HG03103 (cell line): ENCODE data around the gene DUOXA1.
"Not testable (repeated sequence)": the region's sequence is repeated elsewhere in the genome, so short reads cannot be mapped to it uniquely, and the experiment has no call there.

ENCODE experiments used
- ATAC-seq: cut with Tn5 transposase; IDR thresholded peaks from one replicate; pipeline ENCODE4 v1.9.1; 2021; ENCODE audit warnings: low read depth; ENCODE audit not compliant: unreplicated experiment

The DUOXA1 gene

GRCh38 chr15:45114751-45115085 is 15.0 kb downstream of the DUOXA1 start:
- no peak for ATAC-seq

DNA sequence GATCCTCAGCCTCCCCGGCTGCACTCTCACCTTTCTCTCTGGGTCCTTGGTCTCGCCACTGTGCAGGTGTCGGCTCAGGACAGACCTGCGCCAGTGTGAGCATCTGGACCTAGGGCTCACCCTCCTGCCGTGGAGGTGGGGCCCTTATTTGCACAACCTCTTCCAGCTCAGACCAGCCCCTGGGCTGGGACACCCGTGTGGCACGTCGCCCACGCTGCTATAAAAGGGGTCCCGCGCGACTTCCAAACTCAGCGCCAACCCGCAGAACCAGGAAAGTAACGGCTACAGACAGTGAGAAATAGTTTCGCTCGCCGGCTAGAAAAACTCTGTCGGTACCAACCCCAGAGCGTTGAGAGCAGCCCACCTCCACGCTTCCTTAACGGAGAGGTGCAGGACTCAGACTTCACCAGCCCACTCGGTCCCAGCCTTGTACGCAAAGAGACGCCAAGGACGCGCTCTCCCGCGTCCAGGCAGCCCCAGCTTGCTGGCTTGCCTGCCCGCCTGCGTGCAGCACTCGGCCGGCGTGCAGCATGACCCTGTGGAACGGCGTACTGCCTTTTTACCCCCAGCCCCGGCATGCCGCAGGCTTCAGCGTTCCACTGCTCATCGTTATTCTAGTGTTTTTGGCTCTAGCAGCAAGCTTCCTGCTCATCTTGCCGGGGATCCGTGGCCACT is 15.5 kb downstream of the DUOXA1 start, which contains the start of the genes DUOX2 and DUOXA2:
TSS of gene DUOX2 (minus strand) at position 97 of the 675 bp plus-strand sequence. CDS start 761 bp downstream, outside the sequence.
TSS of gene DUOXA2 (plus strand) at position 251 of the 675 bp plus-strand sequence. CDS start at position 531, 280 bp downstream.
- ATAC-seq = no peak

DNA sequence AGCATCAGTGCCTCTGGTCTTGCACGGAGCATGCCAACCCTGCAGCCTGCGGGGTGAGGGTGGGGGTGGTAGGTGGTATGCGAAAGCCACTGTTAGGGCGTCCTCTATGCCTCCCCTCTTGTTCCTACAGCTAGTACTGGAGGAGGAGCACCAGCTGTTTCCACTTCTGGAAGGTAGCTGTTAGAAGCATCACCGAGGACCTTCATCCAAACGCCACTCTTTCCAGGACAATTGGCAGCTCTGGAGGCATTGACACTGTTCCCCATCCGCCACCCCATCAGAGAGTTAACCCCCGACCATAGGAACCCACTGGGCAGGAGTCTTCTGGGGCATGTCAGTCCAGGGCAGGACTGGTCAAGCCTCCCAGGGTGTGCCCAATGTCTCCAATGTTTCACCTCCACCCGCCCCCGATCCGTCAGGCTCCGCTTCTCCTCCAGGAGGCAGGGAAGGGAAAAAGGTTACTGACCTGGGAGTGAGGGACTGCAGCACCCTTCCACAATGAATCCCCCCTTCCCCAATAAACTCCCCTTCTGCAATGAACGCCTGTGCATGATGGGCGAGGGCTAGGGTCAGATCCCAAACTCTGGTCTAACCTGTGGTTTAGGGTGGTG is 16.2 kb downstream of the DUOXA1 start:
- no peak for ATAC-seq

DNA sequence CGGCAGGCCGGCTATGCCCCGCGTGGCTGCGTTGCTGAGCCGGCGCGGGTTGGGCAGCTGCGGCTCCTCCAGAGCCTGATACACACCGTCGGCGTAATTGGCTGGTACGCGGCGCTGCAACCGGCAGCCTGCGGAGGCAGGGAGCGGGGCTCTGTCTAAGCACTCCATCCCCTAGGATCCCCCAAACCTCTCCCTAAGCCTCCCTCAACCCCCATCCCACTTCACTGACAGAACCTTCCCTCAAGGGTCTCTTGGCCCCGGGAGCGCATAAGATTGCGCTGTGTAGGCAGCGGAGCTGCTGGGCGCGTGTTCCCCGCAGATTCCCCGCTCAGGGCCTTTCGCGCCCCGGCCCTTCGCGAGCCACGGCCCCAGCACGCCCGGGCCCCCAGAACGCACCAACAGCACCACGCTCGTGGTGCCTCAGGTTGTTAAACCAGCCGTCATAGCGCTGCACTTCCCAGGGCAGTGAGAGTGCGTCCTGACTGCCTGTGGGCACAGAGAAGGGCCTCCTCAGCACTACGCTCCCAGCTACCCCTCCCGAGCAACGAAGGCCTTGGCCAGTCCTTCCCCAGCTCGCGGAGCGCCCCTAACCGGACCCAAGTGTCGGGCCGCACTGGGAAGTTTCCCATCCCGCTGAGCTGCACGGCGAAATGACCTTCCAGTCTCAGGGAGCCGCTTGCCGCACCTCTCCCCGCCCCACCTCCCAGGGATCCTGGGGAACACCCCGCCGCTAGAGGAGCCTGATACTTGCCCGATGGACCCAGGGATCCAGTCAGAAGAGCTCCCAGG is 16.9 kb downstream of the DUOXA1 start:
- ATAC-seq = no peak

GRCh38 chr15:45112143-45112590 is 17.5 kb downstream of the DUOXA1 start:
- ATAC-seq = no peak

DNA sequence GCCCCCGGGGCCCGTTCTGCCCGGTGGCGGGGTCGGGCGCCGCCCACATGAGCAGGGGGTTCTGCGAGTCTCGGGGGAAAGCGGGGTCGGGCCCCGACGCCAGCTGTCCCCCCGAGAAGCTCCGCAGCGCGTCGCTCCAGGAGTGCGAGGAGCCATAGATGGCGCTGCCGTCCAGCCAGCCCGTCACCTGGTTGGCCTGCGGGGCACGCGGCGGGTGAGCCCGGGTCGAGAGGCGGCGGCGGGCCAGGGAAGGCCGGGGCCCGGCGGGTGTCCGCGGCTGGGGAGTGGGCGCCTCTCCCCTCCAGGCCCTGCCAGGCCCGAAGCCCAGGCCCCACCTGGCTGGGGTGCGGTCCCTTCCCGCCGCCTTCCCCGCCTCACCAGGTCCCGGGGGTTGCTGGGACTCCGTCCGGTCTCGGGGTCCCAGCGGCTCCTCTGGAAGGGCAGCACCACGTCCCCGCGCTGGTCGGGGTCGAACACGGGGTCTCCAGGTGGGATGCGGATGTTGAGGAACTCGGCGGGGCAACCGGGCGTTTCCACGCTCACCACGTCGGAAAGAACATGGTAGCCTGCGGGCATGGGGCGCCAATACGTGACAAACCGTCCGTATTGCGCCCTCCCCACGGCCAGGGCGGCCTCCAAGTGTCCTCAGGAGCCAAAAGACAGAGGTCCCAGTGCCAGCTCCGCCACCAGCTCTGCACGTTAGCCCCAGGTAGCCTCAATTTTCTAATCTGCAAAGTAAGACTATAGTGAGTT is 18.1 kb downstream of the DUOXA1 start:
- no peak for ATAC-seq

DNA sequence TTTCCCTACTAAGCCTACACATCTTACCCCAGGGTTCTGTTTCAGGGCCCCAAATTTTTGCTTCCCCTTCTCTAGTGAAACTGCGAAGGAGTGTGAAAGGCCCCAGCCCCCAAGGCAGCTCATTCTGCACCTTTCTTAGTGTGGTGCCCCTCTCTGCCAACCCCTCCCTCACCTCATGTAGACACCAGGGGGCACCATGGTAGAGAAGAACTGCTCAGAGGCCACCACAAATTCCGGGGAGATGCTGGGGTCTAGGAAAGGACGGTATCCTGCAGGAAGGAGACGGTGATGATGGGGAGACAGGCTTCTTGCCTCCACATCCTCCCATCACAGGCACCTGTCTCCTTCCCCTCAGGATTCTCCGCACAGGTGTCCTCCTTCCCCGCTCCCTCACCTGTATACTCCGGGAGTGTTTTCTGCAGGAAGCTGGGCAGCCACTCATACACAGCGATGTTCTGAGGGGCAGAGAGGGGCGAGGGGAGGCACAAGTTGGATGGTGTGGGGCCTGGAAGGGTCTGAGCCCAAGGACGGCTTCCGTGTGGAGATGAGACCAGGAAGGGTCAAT is 19.3 kb downstream of the DUOXA1 start:
- no peak for ATAC-seq

GRCh38 chr15:45107941-45108630 is 21.6 kb downstream of the DUOXA1 start:
- no peak for ATAC-seq

- ATAC-seq = no peak
These were observed 23.5 kb downstream of the DUOXA1 start for GRCh38 chr15:45106002-45106790.

GRCh38 chr15:45105586-45105985 is 24.1 kb downstream of the DUOXA1 start:
- ATAC-seq = no peak

DNA sequence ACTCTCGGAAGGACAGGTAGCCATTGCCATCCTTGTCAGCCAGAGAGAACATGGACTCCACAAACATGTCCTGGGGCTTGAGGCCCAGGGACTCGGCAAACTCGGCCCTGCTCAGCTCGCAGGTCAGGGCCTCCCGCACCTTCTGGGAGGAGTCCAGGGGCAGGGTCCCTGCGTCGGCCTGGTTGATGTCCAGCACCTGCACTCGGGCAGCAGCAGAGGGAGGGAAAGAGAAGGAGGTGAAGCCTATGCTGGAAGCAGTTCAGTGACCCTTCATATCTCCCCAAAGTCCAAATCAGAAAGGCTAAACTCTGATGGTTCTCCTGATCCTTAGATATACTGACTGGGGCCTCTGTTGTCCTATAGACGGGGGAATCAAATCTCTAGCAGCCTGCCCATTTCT is 25.5 kb downstream of the DUOXA1 start:
- not testable (repeated sequence) for ATAC-seq

GRCh38 chr15:45102226-45102625 is 27.5 kb downstream of the DUOXA1 start:
- no peak for ATAC-seq

DNA sequence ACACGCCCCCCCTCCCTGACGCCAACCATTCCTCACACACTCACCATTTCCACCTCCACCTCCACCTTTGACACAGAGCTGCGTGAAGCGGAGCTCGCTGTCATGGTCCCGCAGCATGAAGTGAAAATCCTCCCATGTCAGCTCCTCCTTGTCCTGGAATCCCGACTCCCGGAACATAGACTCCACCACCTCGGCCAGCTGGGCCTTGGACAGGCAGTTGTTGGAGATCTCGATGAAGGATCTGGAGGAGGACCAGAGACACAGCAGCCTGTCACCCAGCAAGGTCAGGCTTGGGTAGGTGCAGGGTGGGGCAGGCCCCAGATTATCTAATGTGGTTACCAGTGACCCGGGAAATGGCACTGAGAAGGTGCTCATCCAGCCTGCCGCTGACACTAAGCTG is 27.9 kb downstream of the DUOXA1 start:
- no peak for ATAC-seq

DNA sequence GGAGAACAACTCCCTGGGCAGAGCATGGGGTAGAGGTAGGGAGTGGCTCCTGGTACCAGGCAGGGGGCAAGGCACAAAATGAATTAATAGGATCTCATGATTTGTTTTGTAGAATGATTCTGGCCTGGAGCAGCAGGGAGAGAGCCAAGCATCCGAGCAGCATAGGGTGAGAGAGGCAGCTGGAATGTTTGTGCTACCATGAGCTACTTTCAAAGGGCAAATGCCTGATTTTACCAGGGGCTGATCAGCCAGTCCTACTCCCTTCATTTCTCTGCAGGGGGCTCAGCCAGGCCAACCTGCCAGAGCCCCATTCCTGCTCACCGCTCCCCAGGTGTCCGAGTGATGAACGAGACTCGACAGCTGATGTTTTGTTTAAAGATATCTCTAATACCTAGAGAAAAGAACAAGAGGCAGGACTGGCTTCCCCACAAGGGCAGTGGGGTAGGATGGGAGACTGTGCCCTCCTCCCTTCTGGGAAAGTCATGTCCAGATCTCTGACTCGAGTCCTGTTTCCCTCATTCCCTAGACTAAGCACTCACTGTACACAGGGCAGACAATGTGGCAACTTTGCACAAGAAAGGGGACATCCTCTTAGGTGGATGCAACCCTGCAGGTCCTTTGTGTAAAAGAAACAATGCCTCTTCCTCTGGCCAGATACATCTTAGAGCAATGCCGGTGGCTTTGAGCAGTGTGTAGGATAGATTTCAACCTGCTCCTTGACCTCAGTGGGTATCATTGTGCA is 28.6 kb downstream of the DUOXA1 start:
- no peak for ATAC-seq

- no peak for ATAC-seq
These were observed 30.0 kb downstream of the DUOXA1 start for GRCh38 chr15:45099549-45100165.

DNA sequence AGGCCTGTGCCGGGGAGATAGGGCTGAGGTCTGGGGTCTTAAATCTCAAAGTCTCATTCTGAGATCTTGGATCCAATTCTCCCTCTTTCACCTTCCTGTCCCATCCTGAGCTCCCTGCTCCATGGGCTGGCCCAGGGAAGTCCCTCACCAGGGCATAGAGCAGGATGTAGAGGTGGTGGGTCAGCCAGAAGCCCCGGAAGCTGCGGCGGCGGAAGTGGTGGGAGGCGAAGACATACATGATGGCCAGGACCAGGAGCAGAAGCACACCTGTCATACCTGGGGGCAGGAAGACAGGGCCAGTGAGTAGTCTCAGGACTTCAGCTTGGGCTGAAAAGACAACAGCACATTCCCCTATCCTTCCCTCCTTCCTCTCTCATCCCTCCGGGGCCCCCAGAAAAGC is 32.2 kb downstream of the DUOXA1 start:
- no peak for ATAC-seq

GRCh38 chr15:45095661-45096060 is 34.0 kb downstream of the DUOXA1 start:
- no peak for ATAC-seq

DNA sequence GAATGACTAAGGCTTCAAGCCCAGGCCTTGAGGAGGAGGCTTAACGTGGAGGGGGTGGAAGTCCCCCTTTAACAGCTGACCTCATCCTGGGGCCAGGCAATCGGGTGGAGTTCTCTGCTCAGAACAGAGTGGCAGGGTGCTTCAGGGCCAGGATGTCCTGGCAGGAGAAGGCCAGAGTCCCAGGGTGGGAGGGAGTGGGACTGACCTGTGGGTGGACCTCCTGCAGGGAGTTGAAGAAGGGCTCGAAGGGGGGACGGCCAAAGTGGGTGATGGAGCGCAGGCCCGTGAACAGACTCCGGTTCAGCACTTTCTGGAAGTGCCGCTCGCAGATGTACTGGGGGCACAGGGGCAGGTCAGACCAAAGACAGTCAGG is 35.3 kb downstream of the DUOXA1 start:
- ATAC-seq = no peak
